ENCODE data around the gene CIT.

The CIT gene

DNA sequence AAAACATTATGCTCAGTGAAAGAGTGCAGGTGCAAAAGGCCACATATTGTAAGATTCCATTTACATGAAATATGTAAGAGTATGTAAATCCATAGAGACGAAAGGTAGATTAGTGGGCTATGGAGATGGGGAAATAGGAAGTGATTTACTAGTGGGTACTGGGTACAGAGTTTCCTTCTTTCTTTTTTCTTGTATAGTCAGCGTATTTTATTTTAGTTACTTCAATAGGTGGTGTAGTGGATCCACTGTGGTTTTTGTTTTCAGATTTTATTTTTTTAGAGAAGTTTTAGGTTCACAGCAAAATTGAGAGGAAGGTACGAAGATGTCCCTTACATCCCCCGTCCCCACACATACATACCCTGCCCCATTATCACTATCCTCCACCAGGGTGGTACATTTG lies 6.1 kb upstream of the CIT start:
- Histone ChIP-seq H3K79me2 (ENCODE audit: insufficient read depth, low read length) (no peaks in the 10 kb centered on the region), H3K27me3 (ENCODE audit: insufficient read depth, low read length) (no peaks in the 10 kb centered on the region), H4K20me1 (ENCODE audit: insufficient read depth, low read length) (no peaks in the 10 kb centered on the region), H3K4me1 (ENCODE audit: insufficient read depth, low read length, severe bottlenecking) (no peaks in the 10 kb centered on the region), H3K9me3 (ENCODE audit: low read length) (no peaks in the 10 kb centered on the region), H3K27ac (ENCODE audit: low read depth, low read length, poor library complexity, severe bottlenecking) (no peak overlapping the region), H3K9ac (ENCODE audit: low read length) (no peak overlapping the region), H3K4me2 (ENCODE audit: low read length) (no peak overlapping the region), H3K4me3 (ENCODE audit: low read depth, low read length, poor library complexity, severe bottlenecking) (no peak overlapping the region), H2AFZ (ENCODE audit: low read length) (no peak overlapping the region), H3K36me3 (ENCODE audit: insufficient read depth, low read length) (no peaks in the 10 kb centered on the region), H3F3A (ENCODE audit: insufficient read depth, low read length) (no peaks in the 10 kb centered on the region), H3K9me2 (ENCODE audit: low read depth, low read length) (no peaks in the 10 kb centered on the region)
- TF ChIP-seq EZH2 (IDR thresholded peaks at IDR 0.05; ENCODE audit: borderline replicate concordance, low read length) (no peak), CTCF (IDR thresholded peaks at IDR 0.05; ENCODE audit: low read length) (no peak)

DNA sequence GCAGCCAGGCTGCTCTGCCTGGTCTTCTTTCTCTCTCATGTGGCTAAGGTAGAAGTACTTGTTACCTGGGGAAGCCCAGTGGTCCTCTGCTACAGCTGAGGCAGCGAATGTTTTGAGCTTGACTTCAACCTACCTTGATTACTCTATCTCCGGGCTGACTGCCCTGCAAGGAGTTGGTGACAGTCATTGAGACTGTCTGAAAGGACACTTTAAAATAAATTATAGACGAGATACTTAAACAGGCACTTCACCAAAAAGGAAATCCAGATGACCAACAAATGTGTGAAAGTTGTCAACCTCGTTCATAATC lies 474 bp upstream of the CIT start:
- TF ChIP-seq EZH2 (IDR thresholded peaks at IDR 0.05; ENCODE audit: borderline replicate concordance, low read length) (no peak), CTCF (IDR thresholded peaks at IDR 0.05; ENCODE audit: low read length) (no peak)
- Histone ChIP-seq H3K27me3 (ENCODE audit: insufficient read depth, low read length) (no peaks in the 10 kb centered on the region), H3K27ac (ENCODE audit: low read depth, low read length, poor library complexity, severe bottlenecking) (no peak overlapping the region), H3K9ac (ENCODE audit: low read length) (peak overlapping the region; percentile 84), H3K79me2 (ENCODE audit: insufficient read depth, low read length) (peaks cover 7% of the 10 kb centered on the region; the same call in 1 of the 2 replicates), H3K4me3 (ENCODE audit: low read depth, low read length, poor library complexity, severe bottlenecking) (peak overlapping the region; percentile 83), H3K4me1 (ENCODE audit: insufficient read depth, low read length, severe bottlenecking) (peaks cover 14% of the 10 kb centered on the region), H3K36me3 (ENCODE audit: insufficient read depth, low read length) (peaks cover 21% of the 10 kb centered on the region), H3F3A (ENCODE audit: insufficient read depth, low read length) (no peaks in the 10 kb centered on the region), H3K9me3 (ENCODE audit: low read length) (no peaks in the 10 kb centered on the region), H2AFZ (ENCODE audit: low read length) (peak overlapping the region; percentile 22; the same call in 1 of the 2 replicates), H3K9me2 (ENCODE audit: low read depth, low read length) (no peaks in the 10 kb centered on the region), H4K20me1 (ENCODE audit: insufficient read depth, low read length) (no peaks in the 10 kb centered on the region), H3K4me2 (ENCODE audit: low read length) (peak overlapping the region; percentile 92)

GRCh38 chr12:119870457-119870856 lies 6.7 kb downstream of the CIT start:
- Histone ChIP-seq H3K9me2 (ENCODE audit: low read depth, low read length) (no peaks in the 10 kb centered on the region), H3F3A (ENCODE audit: insufficient read depth, low read length) (no peaks in the 10 kb centered on the region), H3K27ac (ENCODE audit: low read depth, low read length, poor library complexity, severe bottlenecking) (no peak overlapping the region), H3K4me1 (ENCODE audit: insufficient read depth, low read length, severe bottlenecking) (no peaks in the 10 kb centered on the region), H3K9me3 (ENCODE audit: low read length) (no peaks in the 10 kb centered on the region), H3K27me3 (ENCODE audit: insufficient read depth, low read length) (no peaks in the 10 kb centered on the region), H4K20me1 (ENCODE audit: insufficient read depth, low read length) (no peaks in the 10 kb centered on the region), H3K4me2 (ENCODE audit: low read length) (no peak overlapping the region), H3K4me3 (ENCODE audit: low read depth, low read length, poor library complexity, severe bottlenecking) (no peak overlapping the region), H2AFZ (ENCODE audit: low read length) (no peak overlapping the region), H3K36me3 (ENCODE audit: insufficient read depth, low read length) (peaks cover 82% of the 10 kb centered on the region), H3K9ac (ENCODE audit: low read length) (no peak overlapping the region), H3K79me2 (ENCODE audit: insufficient read depth, low read length) (no peaks in the 10 kb centered on the region)
- TF ChIP-seq CTCF (IDR thresholded peaks at IDR 0.05; ENCODE audit: low read length) (no peak), EZH2 (IDR thresholded peaks at IDR 0.05; ENCODE audit: borderline replicate concordance, low read length) (no peak)

Measured in OCI-LY1 (cell line).